Astrocyte of the spinal cord (primary cell): Measurements from ENCODE around the gene FNIP2.

ENCODE experiments used
- DNase-seq: peaks from one replicate; pipeline ENCODE4 v3.0.0; 2011; ENCODE audit warnings: low read depth, low spot score
- H3K4me3 ChIP-seq: 2 replicates; pipeline ENCODE4 v1.5.1; 2011; ENCODE audit warnings: low read depth, mild to moderate bottlenecking, low read length, moderate library complexity
- in situ Hi-C: cut with HindIII; loops from 2 replicates; pipeline ENCODE4 v1.10.0; 2017; ENCODE audit warnings: low sequenced_read_pairs
- TF ChIP-seq, protein P1 (sequence below): IDR thresholded peaks from 2 replicates; pipeline ENCODE4 v1.5.1; 2012; ENCODE audit warnings: low read depth, mild to moderate bottlenecking, low read length, inconsistent platforms

Gene FNIP2

DNA sequence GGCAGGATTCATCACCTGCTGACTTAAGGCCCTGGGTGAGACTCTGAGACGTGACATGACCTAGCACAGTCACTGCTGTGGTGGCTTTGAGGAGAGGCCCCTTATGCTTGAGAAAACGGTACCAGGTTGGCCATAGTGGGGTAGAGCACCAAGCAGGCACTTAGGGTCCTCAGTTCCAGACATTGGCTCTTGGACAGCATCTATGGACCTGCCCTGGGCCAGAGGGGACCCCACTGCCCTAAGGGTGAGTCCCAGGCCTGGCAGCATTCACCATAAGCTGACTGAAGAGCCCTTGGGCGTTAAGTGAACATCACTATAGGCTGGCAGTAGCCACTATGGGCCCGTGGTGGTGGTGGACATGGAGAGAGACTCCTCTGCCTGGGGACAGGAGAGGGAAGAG lies 78.7 kb downstream of the FNIP2 start:
- no peak overlapping the region for H3K4me3 ChIP-seq
- in situ Hi-C loops, result no loop called here
- no peak for DNase-seq
- TF ChIP-seq, protein P1, sequence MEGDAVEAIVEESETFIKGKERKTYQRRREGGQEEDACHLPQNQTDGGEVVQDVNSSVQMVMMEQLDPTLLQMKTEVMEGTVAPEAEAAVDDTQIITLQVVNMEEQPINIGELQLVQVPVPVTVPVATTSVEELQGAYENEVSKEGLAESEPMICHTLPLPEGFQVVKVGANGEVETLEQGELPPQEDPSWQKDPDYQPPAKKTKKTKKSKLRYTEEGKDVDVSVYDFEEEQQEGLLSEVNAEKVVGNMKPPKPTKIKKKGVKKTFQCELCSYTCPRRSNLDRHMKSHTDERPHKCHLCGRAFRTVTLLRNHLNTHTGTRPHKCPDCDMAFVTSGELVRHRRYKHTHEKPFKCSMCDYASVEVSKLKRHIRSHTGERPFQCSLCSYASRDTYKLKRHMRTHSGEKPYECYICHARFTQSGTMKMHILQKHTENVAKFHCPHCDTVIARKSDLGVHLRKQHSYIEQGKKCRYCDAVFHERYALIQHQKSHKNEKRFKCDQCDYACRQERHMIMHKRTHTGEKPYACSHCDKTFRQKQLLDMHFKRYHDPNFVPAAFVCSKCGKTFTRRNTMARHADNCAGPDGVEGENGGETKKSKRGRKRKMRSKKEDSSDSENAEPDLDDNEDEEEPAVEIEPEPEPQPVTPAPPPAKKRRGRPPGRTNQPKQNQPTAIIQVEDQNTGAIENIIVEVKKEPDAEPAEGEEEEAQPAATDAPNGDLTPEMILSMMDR, result no peak

DNA sequence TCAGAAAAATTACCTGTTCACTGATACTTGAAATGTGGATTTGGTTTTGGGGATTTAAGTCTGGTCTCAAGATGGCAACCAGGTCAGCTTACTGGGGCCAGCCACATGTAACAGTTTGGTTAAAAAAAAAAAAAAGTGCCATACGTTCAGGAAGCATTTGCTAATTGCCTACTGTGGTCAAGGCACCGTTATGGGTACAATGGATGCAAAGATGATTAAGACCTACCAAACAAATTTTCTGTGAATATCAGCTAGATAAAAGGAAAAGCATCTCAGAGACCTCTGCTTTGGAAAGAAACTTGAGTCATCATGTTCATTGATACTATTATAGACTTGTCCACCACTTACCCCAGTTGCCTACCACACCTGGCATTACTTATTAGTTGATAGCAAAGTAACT lies 80.9 kb downstream of the FNIP2 start:
- in situ Hi-C loops, result no loop called here
- TF ChIP-seq, protein P1, result no peak
- DNase-seq, result no peak
- H3K4me3 ChIP-seq, result no peak overlapping the region

DNA sequence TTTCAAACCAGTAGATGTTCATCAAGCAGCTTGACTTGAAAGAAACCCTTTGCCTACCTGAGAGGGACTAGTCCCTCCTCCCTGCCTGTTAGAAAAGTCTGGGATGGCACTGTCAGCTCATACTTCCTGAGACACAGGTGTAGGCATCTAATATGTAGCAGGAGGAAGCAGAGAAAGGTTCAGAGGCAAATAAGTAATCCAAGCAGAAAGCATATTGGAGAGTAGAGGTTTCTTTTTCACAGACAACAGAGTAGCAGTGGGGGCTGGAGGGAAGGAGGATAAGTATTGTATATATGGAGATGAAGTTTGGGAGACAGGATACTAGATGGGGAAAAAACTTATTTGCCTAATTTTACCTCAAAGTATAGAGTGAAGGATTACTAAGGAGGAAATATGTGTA lies 81.5 kb downstream of the FNIP2 start:
- TF ChIP-seq, protein P1, result no peak
- DNase-seq, result no peak
- no peak overlapping the region for H3K4me3 ChIP-seq
- in situ Hi-C loops, result no loop called here

DNA sequence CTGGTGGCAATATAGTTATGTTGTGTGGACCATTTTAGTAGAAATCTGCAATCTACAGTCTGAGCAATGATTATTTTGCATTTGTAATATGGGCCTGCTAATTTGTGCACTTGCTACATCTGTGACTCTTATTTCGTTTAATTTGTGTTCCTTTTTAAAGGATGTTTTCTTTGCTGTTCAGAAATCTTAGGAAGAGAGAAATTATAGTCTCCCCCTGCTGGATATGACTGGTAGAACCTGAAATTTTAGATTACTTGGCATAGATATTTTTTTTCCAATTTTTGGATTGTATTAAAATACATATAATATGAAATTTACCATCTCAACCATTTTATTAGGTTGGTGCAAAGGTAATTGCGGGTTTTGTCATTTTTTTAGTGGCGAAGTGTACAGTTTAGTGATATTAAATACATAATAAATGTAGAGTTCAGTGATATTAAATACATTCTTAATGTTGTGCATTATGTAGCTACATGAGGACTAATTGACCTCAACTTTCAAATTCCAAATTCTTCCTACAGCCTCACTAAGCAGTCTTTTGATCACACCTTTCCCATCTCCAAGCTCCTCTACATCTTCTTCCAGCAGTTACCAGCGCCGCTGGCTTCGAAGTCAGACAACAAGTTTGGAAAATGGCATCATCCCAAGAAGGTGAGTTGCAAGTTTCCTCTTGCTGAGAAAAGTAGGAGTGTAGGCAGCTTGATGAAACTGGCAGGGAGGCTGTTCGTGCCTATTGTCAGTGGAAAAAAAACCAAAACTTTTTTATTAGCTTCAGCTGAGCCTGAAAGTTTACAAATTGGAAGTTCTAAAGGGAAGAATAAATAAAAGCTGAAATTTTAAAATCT lies 82.2 kb downstream of the FNIP2 start:
- no peak overlapping the region for H3K4me3 ChIP-seq
- in situ Hi-C loops, result no loop called here
- DNase-seq, result peak; percentile 62
- TF ChIP-seq, protein P1, result peak; percentile 55

DNA sequence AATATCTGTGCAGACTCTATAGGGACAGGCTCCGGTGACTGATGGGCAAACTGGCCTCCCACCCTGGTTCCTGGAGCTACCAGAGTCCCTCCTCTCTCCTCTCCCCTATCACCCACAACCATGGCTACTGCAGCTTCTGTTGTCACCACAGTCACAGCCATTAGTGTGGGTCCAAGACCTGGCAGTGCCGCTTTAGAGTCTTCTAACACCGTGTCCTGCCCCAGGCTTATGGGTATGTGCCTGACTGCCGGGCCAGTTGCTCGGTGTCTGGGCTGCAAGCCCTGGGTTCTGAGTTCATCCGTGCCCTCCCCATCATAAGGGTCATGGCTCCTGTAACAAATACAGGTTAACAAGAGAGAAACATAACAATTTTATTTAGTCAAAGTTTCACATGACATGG lies 85.4 kb downstream of the FNIP2 start:
- in situ Hi-C loops, result no loop called here
- H3K4me3 ChIP-seq, result no peak overlapping the region
- DNase-seq, result no peak
- TF ChIP-seq, protein P1, result no peak

DNA sequence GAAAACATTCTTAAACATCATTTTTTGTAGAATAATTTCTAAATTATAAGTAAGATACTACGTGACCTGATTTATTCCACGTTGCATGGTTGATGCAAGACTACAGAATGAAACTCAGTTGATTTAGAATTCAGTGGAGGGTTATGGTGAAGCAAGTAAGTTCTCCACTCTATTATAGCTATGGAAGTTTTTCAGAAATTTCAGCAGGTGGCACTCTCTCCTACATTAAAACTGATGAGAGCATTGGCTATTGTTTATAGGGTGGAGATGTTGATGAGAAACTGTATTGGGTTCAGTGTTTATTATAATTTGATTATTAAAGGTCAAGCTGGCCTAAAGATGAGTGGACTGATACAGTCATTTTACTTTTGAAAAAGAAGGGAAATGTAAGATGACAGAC lies 88.0 kb downstream of the FNIP2 start:
- in situ Hi-C loops, result no loop called here
- no peak overlapping the region for H3K4me3 ChIP-seq
- TF ChIP-seq, protein P1, result peak; percentile 51
- peak; percentile 58 for DNase-seq

DNA sequence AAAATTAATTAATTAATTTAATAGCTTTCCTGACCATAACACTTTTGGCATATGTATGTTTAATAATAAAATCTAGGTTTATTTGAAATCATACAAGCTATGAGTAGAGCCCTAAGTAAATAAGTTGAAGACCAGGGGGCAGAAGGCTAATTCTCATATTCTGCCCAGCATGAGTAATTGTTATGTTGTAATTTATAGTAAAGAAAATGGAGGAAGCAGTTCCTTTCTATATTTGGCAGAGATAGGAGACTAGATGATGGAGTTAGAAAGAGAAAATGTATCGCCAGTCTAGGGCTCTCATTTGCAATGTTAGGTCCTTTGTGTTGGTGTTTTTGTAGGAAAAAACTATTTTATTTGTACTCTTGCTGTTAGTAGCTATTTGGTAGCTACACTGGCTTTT lies 89.1 kb downstream of the FNIP2 start:
- TF ChIP-seq, protein P1, result no peak
- in situ Hi-C loops, result no loop called here
- no peak overlapping the region for H3K4me3 ChIP-seq
- no peak for DNase-seq
